ENCODE data around the gene CDHR2. TPM values are rescaled to one million over a fixed set of nuclear protein-coding genes. Genes with fewer than 3 reads are reported as not detected.
A peak's percentile ranks its signal among the peaks of the same experiment; 100 is the strongest.

The CDHR2 gene
- polyA plus RNA-seq, 1 experiment = not detected

DNA sequence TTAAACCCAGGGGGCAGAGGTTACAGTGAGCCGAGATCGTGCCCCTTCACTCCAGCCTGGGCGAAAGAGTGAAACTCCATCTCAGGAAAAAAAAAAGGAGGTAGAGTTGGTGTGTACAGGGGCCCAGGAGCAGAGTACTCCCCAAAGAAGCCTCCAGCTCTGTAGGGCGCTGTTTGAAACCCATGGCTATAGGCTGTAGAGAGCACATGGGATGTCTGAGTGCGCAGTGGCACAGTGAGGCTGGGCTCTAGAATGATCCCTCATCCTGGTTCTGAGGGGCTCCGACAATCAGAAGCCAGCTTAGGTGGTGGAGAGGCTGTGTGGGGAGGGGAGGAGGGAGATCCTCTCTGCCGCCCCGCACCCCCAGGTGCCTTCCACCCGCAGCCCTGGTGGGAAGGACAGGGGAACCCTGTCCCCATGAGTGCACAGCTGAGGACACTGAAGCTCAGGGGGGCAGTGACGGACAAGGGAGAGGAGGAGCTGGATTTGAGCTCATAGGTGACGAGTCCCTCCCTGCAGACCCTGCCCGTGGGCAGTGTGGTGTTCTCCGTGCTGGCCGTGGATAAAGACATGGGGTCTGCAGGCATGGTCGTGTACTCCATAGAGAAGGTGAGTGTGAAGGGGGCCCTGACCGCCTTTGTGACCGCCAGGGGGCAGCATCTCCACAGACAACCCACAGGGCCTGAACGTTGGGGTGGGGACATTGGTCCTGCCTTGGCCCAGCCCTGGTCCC, 24.6 kb downstream of the CDHR2 start:
- H3K9me3 ChIP-seq (ENCODE audit: control insufficient read depth, insufficient read depth, low read length) = no peaks in the 10 kb centered on the region; the same call in 1 of the 2 replicates
- CTCF ChIA-PET = interaction anchor here (0.5 to 3.2 kb wide), 34 partner anchors 9 to 844 kb away, joined by 3 to 29 read pairs (median 4); partner anchors contain the start of genes EIF4E1B, RNF44, SNCB and TSPAN17
- H3K4me3 ChIP-seq (ENCODE audit: low read depth, low read length) = no peak overlapping the region
- H3K27me3 ChIP-seq (ENCODE audit: control insufficient read depth, insufficient read depth, low read length) = peaks cover 4% of the 10 kb centered on the region
- no peak overlapping the region for H3K27ac ChIP-seq (ENCODE audit: low read depth, low read length)
- TF ChIP-seq CTCF (IDR thresholded peaks at IDR 0.05; ENCODE audit: low read depth, low read length) = peak; percentile 82
- peak; percentile 8 for DNase-seq (ENCODE audit: low read depth, low spot score)
- POLR2A ChIA-PET = no interaction called here

DNA sequence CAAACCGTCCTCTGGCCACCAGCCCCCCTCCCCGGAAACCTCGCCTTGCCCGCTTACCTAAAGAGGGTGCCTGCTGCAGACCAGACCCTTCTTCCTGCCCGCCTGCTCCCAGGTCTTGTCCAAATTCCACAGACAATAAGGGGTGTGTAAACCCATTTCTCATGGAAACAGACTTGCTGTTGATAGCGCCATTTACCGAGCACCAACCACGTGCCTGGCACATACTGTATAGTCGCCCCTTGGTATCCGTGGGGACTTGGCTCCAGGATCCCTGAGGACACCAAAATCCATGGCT, 25.1 kb downstream of the CDHR2 start:
- Histone ChIP-seq H3K4me3 (ENCODE audit: low read depth, low read length) (no peak overlapping the region), H3K27ac (ENCODE audit: low read depth, low read length) (no peak overlapping the region), H3K9me3 (ENCODE audit: control insufficient read depth, insufficient read depth, low read length) (no peaks in the 10 kb centered on the region; the same call in 1 of the 2 replicates), H3K27me3 (ENCODE audit: control insufficient read depth, insufficient read depth, low read length) (peaks cover 4% of the 10 kb centered on the region)
- no peak for DNase-seq (ENCODE audit: low read depth, low spot score)
- ChIA-PET CTCF (interaction anchor here (0.6 to 3.2 kb wide), 14 partner anchors 9 to 212 kb away, joined by 3 to 29 read pairs (median 6); partner anchors contain the start of genes EIF4E1B, SNCB and TSPAN17), POLR2A (no interaction called here)
- no peak; the same call in 1 of the 2 replicates for TF ChIP-seq CTCF (IDR thresholded peaks at IDR 0.05; ENCODE audit: low read depth, low read length)

DNA sequence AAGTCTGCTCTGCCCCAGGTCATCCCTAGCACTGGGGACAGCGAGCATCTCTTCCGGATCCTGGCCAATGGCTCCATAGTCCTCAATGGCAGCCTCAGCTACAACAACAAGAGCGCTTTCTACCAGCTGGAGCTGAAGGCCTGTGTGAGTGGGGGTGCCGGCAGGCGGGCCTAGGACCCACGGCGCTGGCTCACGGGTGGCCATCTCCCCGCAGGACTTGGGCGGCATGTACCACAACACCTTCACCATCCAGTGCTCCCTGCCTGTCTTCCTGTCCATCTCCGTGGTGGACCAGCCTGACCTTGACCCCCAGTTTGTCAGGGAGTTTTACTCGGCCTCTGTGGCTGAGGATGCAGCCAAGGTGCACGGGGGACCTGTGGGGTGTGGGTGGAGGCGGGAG, 25.9 kb downstream of the CDHR2 start:
- no peak overlapping the region for H3K27ac ChIP-seq (ENCODE audit: low read depth, low read length)
- no peak for TF ChIP-seq CTCF (IDR thresholded peaks at IDR 0.05; ENCODE audit: low read depth, low read length)
- ChIA-PET CTCF (interaction anchor here (1.1 to 3.2 kb wide), 5 partner anchors 11 to 213 kb away, joined by 3 to 29 read pairs (median 21); partner anchors contain the start of gene TSPAN17), POLR2A (no interaction called here)
- DNase-seq (ENCODE audit: low read depth, low spot score) = no peak
- H3K4me3 ChIP-seq (ENCODE audit: low read depth, low read length) = no peak overlapping the region
- H3K9me3 ChIP-seq (ENCODE audit: control insufficient read depth, insufficient read depth, low read length) = no peaks in the 10 kb centered on the region; the same call in 1 of the 2 replicates
- H3K27me3 ChIP-seq (ENCODE audit: control insufficient read depth, insufficient read depth, low read length) = peaks cover 3% of the 10 kb centered on the region

DNA sequence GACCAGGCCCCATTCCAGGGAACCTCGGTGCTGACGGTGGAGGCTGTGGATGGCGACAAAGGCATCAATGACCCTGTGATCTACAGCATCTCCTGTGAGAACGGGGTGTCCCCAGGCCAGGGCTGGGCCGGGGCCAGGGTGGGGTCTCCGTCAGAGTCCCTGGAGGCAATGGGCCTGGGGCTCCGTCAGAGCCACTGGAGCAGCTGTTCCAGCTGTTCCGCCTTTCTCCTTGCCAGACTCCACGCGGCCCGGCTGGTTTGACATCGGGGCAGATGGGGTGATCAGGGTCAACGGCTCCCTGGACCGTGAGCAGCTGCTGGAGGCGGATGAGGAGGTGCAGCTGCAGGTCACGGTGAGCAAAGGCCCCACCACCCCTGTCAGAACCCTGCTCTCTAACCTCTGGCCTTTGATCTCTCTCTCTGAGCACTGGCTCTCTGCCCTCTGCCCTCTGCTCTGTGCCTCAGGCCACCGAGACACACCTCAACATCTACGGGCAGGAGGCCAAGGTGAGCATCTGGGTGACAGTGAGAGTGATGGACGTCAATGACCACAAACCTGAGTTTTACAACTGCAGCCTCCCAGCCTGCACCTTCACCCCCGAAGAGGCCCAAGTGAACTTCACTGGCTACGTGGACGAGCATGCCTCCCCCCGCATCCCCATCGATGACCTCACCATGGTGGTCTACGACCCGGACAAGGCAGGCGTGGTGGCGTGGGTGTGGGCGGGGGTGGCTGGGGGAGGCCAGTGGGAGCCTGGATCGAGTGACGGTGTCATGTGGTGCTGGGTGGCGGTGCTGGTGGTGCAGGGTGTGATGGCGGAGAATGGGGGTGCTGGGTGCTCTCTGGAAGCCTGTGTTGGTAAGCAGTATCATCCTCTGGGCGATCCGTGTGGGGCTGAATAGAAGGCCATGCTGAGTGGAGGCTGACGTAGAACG, 26.6 kb downstream of the CDHR2 start:
- no peak overlapping the region for H3K4me3 ChIP-seq (ENCODE audit: low read depth, low read length)
- ChIA-PET CTCF (interaction anchor here (1.1 to 3.2 kb wide), 2 partner anchors 31 to 84 kb away, joined by 4 to 29 read pairs; no protein-coding TSS in a partner anchor), POLR2A (no interaction called here)
- no peak for DNase-seq (ENCODE audit: low read depth, low spot score)
- no peaks in the 10 kb centered on the region; the same call in 1 of the 2 replicates for H3K9me3 ChIP-seq (ENCODE audit: control insufficient read depth, insufficient read depth, low read length)
- no peak overlapping the region for H3K27ac ChIP-seq (ENCODE audit: low read depth, low read length)
- TF ChIP-seq CTCF (IDR thresholded peaks at IDR 0.05; ENCODE audit: low read depth, low read length) = no peak
- peaks cover 3% of the 10 kb centered on the region for H3K27me3 ChIP-seq (ENCODE audit: control insufficient read depth, insufficient read depth, low read length)
